Uterus (tissue), 4 donors: ENCODE measurements around the gene HSF5. TPM values are rescaled to one million over a fixed set of nuclear protein-coding genes. Genes with fewer than 3 reads are reported as not detected.

Experiments
- DNase-seq, 2 donors: peaks; one replicate each; pipeline ENCODE4 v3.0.0-alpha.2; 2019 to 2020
- H3K27ac ChIP-seq, 2 donors: fragments of 200-600 bp; sonication (generic); 1 replicate in 1 of 2; 2 replicates in 1 of 2; pipeline ENCODE4 v1.5.1; 2016 to 2018
- H3K27me3 ChIP-seq, 2 donors: fragments of 200-600 bp; sonication (generic); one replicate each; pipeline ENCODE4 v1.5.1; 2018 to 2019; ENCODE audit warnings: control low read depth in 1 of 2
- H3K36me3 ChIP-seq, 2 donors: fragments of 200-600 bp; sonication (generic); one replicate each; pipeline ENCODE4 v1.5.1; 2019; ENCODE audit warnings: control low read depth in 1 of 2
- H3K4me1 ChIP-seq, 2 donors: fragments of 200-600 bp; sonication (generic); one replicate each; pipeline ENCODE4 v1.5.1; 2018 to 2019; ENCODE audit warnings: control low read depth in 1 of 2
- H3K4me3 ChIP-seq, 2 donors: fragments of 200-600 bp; sonication (generic); 1 replicate in 1 of 2; 2 replicates in 1 of 2; pipeline ENCODE4 v1.5.1; 2018 to 2019; ENCODE audit warnings: mild to moderate bottlenecking in 1 of 2
- H3K9me3 ChIP-seq, 2 donors: fragments of 200-600 bp; sonication (generic); one replicate each; pipeline ENCODE4 v1.5.1; 2019; ENCODE audit warnings: control low read depth in 1 of 2
- CTCF ChIP-seq, 4 experiments: fragments of 200-600 bp in 2 of 4; fragments of 450-650 bp in 2 of 4; sonication (generic) in 2 of 4; IDR thresholded peaks; one replicate each; pipeline ENCODE4 v1.5.1; 2016 to 2019; ENCODE audit warnings: antibody characterized with exemption in 4 of 4, mild to moderate bottlenecking in 2 of 4, moderate library complexity in 1 of 4
- POLR2A ChIP-seq, 2 donors: fragments of 450-650 bp; IDR thresholded peaks; one replicate each; pipeline ENCODE4 v1.6.1; 2016; ENCODE audit warnings: antibody characterized with exemption in 2 of 2, mild to moderate bottlenecking in 1 of 2, moderate library complexity in 1 of 2
- intact Hi-C: fragments of 100-400 bp; cut with DNase I; formaldehyde crosslinking; loops from one replicate; pipeline ENCODE4 v1.15.1; 2023; ENCODE audit warnings: low total_unique reads
- total RNA-seq, 4 donors: library from RNA; depleted of rRNA in 3 of 4; stranded (reverse); fragments of >200 nt in 3 of 4; gene quantifications; one replicate each; pipeline versions ENCODE4 v1.1.0 to v1.2.4, GENCODE V29; 2014 to 2023
- donor health status: DM: yes; HTN: yes; CAD: no.

The HSF5 gene
- total RNA-seq, 4 donors from 2014 or later: 0.90 TPM; not detected in 3

- Histone ChIP-seq H3K27ac (peak overlapping the region in 1 of 2 donors; percentile 75), H3K4me3 (no peak overlapping the region), H3K4me1 (no peaks in the 10 kb centered on the region), H3K9me3 (no peaks in the 10 kb centered on the region), H3K27me3 (no peaks in the 10 kb centered on the region), H3K36me3 (no peaks in the 10 kb centered on the region)
- TF ChIP-seq CTCF (IDR thresholded peaks at IDR 0.05): no peak
- no peak for TF ChIP-seq POLR2A (IDR thresholded peaks at IDR 0.05)
- intact Hi-C loops: no loop called here
- DNase-seq: no peak
Observed at GRCh38 chr17:58530655-58531054, 42.4 kb upstream of the HSF5 start.

DNA sequence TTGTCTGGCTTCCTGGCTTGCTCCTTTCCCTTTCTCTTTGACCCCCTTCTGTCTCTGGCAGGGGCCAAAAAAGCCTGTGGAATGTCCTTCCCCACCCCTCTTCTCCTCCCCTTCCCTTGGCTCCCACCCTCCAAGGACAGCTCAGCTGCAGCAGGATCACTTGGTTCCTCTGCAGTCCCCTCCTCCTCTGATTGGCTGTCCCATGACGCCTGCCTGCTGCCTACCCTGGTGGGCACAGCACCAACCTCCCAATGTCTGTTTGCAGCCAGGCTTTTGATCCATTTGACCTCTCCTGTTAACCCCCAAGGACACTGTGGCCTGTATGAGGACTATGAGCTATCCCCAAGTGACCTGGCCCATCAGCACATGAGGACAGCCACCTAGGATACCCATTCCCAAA lies 41.1 kb upstream of the HSF5 start:
- H3K4me3 ChIP-seq: no peak overlapping the region
- H3K27me3 ChIP-seq: no peaks in the 10 kb centered on the region
- peak overlapping the region in 1 of 2 donors; percentile 42 for H3K27ac ChIP-seq
- H3K9me3 ChIP-seq: no peaks in the 10 kb centered on the region
- H3K4me1 ChIP-seq: no peaks in the 10 kb centered on the region
- H3K36me3 ChIP-seq: no peaks in the 10 kb centered on the region
- DNase-seq: no peak
- TF ChIP-seq CTCF (IDR thresholded peaks at IDR 0.05): no peak
- TF ChIP-seq POLR2A (IDR thresholded peaks at IDR 0.05): no peak
- intact Hi-C loops: loop anchor here (10.0 kb wide), 1 partner anchor 166 kb away; the partner anchor contains the start of genes RAD51C and TEX14

DNA sequence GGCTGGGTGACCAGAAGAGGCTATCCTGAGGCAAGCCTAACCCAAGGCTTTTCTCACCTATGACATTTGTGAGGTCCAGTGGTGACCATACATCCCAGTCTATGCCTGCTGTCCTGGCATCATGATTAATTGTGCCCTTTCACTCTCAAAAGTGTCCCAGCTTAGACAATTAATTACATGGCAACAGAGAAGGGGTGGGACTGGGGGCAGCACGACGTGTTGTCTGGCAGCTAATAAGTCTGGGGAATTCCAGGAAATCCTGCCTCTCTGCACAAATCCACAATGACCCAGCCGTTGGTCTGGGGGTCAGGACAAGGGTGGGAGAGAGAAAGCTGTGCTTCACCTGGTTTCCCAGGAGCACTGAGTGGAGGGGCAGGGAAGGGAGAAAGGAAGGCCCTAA lies 40.2 kb upstream of the HSF5 start:
- no peaks in the 10 kb centered on the region for H3K4me1 ChIP-seq
- no peaks in the 10 kb centered on the region for H3K27me3 ChIP-seq
- no peaks in the 10 kb centered on the region for H3K9me3 ChIP-seq
- intact Hi-C loops: loop anchor here (10.0 kb wide), 1 partner anchor 166 kb away; the partner anchor contains the start of genes RAD51C and TEX14
- no peak for DNase-seq
- H3K36me3 ChIP-seq: no peaks in the 10 kb centered on the region
- peak overlapping the region in 1 of 2 donors; percentile 42 for H3K27ac ChIP-seq
- no peak overlapping the region for H3K4me3 ChIP-seq
- TF ChIP-seq POLR2A (IDR thresholded peaks at IDR 0.05) (no peak), CTCF (IDR thresholded peaks at IDR 0.05) (no peak)

GRCh38 chr17:58527949-58528348 lies 39.7 kb upstream of the HSF5 start:
- TF ChIP-seq CTCF (IDR thresholded peaks at IDR 0.05) (no peak), POLR2A (IDR thresholded peaks at IDR 0.05) (no peak)

DNA sequence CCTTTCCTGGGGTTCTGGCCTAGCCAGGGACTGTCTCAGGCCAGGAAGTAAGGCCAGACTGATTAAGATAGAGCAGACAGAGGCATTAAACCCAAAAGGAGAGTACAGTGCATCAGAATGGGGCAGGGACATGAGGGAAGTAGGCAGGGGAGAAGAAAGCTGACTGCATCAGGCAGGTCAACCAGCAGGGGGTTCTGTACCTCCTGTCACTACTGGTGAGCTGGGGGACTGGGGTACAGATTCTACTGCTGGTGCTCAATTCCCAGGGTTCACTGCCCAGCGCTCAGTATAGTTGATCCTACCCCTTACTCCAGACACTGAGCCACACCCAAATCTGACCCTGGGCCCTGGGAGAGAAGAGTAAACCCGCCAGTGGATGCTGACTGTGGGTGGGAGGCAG lies 39.1 kb upstream of the HSF5 start:
- no peaks in the 10 kb centered on the region for H3K9me3 ChIP-seq
- intact Hi-C loops: loop anchor here (10.0 kb wide), 1 partner anchor 167 kb away; the partner anchor contains the start of genes RAD51C and TEX14
- H3K27me3 ChIP-seq: no peaks in the 10 kb centered on the region
- H3K4me3 ChIP-seq: no peak overlapping the region
- H3K36me3 ChIP-seq: no peaks in the 10 kb centered on the region
- H3K4me1 ChIP-seq: no peaks in the 10 kb centered on the region
- peak overlapping the region in 1 of 2 donors; percentile 54 for H3K27ac ChIP-seq
- no peak for DNase-seq
- TF ChIP-seq CTCF (IDR thresholded peaks at IDR 0.05) (no peak), POLR2A (IDR thresholded peaks at IDR 0.05) (no peak)

More at GRCh38 chr17:58527949-58528348, 39.7 kb upstream of the HSF5 start:
- no peak for DNase-seq
- intact Hi-C loops: loop anchor here (10.0 kb wide), 1 partner anchor 167 kb away; the partner anchor contains the start of genes RAD51C and TEX14
- no peaks in the 10 kb centered on the region for H3K4me1 ChIP-seq
- no peaks in the 10 kb centered on the region for H3K9me3 ChIP-seq
- H3K36me3 ChIP-seq: no peaks in the 10 kb centered on the region
- H3K4me3 ChIP-seq: no peak overlapping the region
- no peaks in the 10 kb centered on the region for H3K27me3 ChIP-seq
- peak overlapping the region in 1 of 2 donors; percentile 54 for H3K27ac ChIP-seq
